Choroid plexus epithelial cell (primary cell): ENCODE measurements around the gene SLC30A3.
"Not testable (repeated sequence)": the region's sequence is repeated elsewhere in the genome, so short reads cannot be mapped to it uniquely, and the experiment has no call there.

Experiments
- DNase-seq: peaks from one replicate; pipeline ENCODE4 v3.0.0-alpha.2; 2010; ENCODE audit warnings: low read depth
- H3K4me3 ChIP-seq: 2 replicates; pipeline ENCODE4 v1.5.1; 2011; ENCODE audit warnings: low read depth, mild to moderate bottlenecking, control low read depth, low read length, moderate library complexity
- TF ChIP-seq, protein P1 (sequence below): conservative IDR thresholded peaks from 2 replicates; pipeline ENCODE4 v1.5.1; 2011; ENCODE audit warnings: low read depth, mild to moderate bottlenecking, control low read depth, inconsistent platforms, low read length, moderate library complexity

The SLC30A3 gene

DNA sequence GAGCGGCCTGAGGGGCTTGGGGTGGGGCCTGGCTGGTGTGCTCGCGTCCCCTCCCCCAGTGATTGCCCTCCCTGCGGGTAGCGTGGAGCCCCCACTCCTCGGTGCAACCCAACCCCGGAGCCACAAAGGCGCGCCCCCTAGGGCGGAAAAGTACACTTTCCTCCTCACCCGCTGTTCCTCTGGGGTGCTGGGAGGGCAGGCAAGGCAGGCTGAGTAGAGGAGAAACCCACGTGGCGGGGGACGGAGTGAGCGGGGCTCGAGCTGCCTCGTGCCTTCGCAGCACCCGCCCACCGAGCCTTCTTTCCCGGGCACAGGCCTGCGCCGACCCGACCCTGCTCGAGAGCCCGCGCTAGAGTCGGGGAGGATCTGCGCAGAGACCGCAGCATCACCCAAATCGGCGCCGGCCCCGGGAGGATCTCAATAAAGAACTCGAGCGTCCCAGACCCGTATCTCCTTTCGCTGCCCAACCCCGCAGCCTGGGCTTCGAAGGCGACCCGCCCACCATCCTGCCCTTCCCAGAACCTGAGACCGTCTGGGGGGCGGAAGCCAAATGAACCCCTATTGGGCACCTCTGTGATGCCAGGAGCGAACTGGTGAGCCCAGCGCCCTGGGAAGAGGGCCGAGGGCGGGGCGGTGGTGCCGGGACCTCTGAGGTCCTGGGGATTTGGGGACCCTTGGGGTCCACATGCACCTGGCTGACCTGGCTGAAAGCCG lies 43.9 kb upstream of the SLC30A3 start:
- H3K4me3 ChIP-seq = no peak overlapping the region
- TF ChIP-seq, protein P1, sequence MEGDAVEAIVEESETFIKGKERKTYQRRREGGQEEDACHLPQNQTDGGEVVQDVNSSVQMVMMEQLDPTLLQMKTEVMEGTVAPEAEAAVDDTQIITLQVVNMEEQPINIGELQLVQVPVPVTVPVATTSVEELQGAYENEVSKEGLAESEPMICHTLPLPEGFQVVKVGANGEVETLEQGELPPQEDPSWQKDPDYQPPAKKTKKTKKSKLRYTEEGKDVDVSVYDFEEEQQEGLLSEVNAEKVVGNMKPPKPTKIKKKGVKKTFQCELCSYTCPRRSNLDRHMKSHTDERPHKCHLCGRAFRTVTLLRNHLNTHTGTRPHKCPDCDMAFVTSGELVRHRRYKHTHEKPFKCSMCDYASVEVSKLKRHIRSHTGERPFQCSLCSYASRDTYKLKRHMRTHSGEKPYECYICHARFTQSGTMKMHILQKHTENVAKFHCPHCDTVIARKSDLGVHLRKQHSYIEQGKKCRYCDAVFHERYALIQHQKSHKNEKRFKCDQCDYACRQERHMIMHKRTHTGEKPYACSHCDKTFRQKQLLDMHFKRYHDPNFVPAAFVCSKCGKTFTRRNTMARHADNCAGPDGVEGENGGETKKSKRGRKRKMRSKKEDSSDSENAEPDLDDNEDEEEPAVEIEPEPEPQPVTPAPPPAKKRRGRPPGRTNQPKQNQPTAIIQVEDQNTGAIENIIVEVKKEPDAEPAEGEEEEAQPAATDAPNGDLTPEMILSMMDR = no peak
- no peak for DNase-seq

DNA sequence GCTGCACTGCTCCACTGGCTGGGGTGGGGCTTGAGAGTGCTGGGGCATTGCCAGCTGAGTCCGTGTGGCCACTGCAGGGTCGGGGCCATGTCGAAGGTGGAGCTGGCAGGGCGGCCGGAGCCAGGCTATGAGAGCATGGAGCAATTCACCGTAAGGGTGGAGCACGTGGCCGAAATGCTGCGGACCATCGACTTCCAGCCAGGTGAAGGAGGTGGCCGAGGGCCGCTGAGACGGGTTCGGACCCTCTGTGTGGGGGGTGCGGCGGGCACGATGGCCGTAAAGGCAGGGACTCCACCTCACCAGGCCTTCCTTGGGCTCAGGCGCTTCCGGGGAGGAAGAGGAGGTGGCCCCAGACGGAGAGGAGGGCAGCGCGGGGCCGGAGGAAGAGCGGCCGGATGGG lies 43.3 kb upstream of the SLC30A3 start:
- no peak for DNase-seq
- TF ChIP-seq, protein P1 = no peak
- H3K4me3 ChIP-seq = no peak overlapping the region

DNA sequence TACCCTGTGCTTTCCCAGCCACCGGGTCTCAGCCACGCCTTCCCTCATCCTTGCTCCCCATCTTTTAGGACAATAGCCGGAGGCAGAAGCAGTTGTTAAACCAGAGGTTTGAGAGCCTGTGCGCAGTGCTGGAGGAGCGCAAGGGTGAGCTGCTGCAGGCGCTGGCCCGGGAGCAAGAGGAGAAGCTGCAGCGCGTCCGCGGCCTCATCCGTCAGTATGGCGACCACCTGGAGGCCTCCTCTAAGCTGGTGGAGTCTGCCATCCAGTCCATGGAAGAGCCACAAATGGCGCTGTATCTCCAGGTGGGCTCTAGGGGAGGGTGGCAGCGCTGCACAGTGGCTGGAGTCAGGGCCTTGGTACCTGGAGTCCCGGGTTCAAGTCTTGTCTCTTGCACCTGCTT lies 42.7 kb upstream of the SLC30A3 start:
- H3K4me3 ChIP-seq = no peak overlapping the region
- no peak for DNase-seq
- TF ChIP-seq, protein P1 = no peak

DNA sequence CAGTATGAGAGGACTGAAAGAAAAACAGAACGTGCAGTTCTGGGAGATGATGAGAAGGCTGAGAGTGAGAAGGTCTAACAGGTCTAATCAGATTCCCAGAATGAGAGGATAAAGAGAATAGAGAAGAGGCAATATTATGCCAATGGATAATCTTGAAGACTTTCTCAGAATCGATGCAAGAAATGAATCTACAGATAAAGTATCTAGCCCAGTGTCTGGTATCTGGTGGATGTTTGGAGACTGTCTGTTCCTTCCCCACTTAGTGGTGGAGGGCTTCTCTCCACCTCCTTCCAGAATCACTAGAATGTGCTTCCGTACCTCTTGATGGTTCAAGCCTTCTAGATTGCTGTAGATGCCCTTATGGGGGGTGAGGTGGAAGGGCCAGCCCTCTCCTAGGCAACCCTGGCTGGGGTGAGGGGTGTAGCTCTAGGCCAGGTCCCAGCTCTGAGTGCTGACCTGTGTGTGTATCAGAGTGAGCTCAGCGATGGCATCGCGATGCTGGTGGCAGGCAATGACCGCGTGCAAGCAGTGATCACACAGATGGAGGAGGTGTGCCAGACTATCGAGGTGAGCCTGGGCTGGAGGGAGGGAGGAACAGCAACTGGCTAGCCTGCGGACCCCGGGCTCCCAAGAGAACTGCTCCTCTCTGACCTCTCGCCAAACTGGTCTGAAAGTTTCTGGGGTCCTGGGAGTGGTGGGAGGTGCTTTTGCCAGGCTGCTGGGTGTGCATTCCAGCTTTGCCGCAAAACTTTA lies 41.8 kb upstream of the SLC30A3 start:
- no peak for DNase-seq
- no peak overlapping the region for H3K4me3 ChIP-seq
- TF ChIP-seq, protein P1 = no peak

DNA sequence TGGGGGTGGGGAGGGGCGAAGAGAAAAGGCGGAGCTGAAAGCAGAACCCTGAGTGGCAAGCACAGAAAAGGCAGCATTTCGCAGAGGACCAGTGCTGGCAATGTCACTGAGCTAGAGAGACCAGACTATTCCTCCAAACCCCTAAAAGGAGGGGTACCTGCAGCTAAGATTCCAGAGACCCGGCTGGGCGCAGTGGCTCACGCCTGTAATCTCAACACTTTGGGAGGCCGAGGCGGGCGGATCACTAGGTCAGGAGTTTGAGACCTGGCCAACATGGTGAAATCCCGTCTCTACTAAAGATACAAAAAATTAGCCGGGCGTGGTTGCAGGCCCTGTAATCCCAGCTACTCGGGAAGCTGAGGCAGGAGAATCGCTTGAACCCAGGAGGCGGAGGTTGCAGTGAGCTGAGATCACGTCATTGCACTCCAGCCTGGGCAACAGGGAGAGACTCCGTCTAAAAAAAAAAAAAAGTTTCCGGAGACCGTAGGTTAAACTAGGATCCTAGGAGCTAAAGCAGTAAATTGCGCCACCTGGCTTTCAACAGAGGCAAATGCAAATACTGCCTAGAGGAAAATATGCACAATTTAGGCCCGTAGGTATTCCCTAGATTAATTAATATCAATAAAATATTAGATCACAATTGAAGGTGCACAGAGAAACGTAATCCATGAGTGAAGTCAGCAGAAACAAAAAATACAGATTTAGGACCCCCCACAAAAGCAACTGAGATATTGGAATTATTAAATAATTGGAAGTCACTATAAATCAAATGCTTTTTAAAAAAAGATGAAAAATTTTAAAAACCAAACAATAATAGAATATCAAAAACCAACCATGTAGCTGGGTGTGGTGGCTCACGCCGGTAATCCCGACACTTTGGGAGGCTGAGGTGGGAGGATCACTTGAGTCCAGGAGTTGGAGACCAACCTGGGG lies 40.5 kb upstream of the SLC30A3 start:
- DNase-seq = peak; percentile 80
- H3K4me3 ChIP-seq = peak overlapping the region; percentile 31

DNA sequence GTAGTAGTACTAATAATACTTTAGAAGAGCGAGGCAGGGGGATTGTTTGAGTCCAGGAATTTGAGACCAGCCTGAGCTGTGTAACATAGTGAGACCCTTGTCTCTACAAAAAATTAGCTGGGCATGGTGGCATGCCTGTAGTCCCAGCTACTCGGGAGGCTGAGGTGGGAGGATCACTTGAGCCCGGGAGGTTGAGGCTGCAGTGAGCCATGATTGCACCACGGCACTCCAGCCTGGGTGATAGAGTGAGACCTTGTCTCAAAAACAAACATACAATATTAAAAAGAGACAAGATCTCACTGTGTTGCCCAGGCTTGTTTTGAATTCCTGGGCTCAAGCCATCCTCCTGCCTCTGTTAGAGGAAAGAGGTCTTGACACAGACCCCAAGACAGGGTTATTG lies 37.8 kb upstream of the SLC30A3 start:
- not testable (repeated sequence) for DNase-seq, H3K4me3 ChIP-seq

More for the DNA sequence above, 40.5 kb upstream of the SLC30A3 start:
- TF ChIP-seq, protein P1 = peak; percentile 83
